Upper lobe of left lung (tissue), 4 donors: Measurements from ENCODE around the gene PSORS1C2.

ENCODE experiments used
- CTCF ChIP-seq, 6 experiments: fragments of 450-650 bp in 4 of 6; fragments of 200-600 bp in 2 of 6; sonication (generic) in 2 of 6; IDR thresholded peaks; one replicate each; pipeline ENCODE4 v1.5.1; 2016 to 2019; ENCODE audit warnings: antibody characterized with exemption in 6 of 6
- POLR2A ChIP-seq, 4 donors: fragments of 450-650 bp; IDR thresholded peaks; one replicate each; pipeline ENCODE4 v1.5.1; 2016 to 2017; ENCODE audit warnings: antibody characterized with exemption in 4 of 4, mild to moderate bottlenecking in 2 of 4
- POLR2AphosphoS5 ChIP-seq, 2 donors: sonication (generic); formaldehyde crosslinking; IDR thresholded peaks; one replicate each; pipeline ENCODE4 v1.5.1; 2017; ENCODE audit warnings: antibody characterized with exemption in 2 of 2

DNA sequence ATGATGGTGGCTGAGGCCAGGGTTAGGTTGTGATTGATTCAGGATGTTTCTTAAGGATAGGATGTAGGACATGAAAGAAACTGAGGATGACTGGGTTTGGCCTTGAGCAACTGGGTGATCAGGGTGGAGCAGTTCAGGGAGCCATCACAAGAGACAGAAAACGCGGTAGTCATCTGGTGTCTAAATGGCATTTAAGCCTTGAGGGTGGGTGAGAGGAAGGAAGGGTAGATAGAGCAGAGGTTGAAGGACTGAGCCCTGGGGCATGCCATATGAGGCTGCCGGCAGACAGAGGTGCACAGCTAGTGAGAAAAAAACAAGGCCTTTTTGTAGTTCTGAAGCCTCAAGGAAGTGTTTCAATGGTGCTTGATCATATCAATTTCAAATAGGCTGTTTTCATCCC is 29.7 kb upstream of the PSORS1C2 start:
- TF ChIP-seq POLR2A (IDR thresholded peaks at IDR 0.05) (no peak), POLR2AphosphoS5 (IDR thresholded peaks at IDR 0.05) (no peak), CTCF (IDR thresholded peaks at IDR 0.05) (no peak)
